Umbilical cord (tissue), 2 donors: ENCODE results near the gene STX11. TPM values are rescaled to one million over a fixed set of nuclear protein-coding genes. Genes with fewer than 3 reads are reported as not detected.
A peak's percentile ranks its signal among the peaks of the same experiment; 100 is the strongest.

Source experiments
- DNase-seq: peaks from one replicate; pipeline ENCODE4 v3.0.0-alpha.2; 2015; ENCODE audit warnings: low spot score
- total RNA-seq: library from RNA; depleted of rRNA; stranded (reverse); fragments of >200 nt; gene quantifications from one replicate; pipeline ENCODE4 v1.2.3, GENCODE V29; 2014; ENCODE audit warnings: low replicate concordance; ENCODE audit not compliant: insufficient read depth

The STX11 gene
- total RNA-seq, 1 donor from 2014 or later: 17.8 TPM

GRCh38 chr6:144141470-144141869 lies 8.8 kb upstream of the STX11 start:
- DNase-seq: no peak

GRCh38 chr6:144143106-144143505 lies 7.2 kb upstream of the STX11 start:
- no peak for DNase-seq

GRCh38 chr6:144143878-144144277 lies 6.4 kb upstream of the STX11 start:
- no peak for DNase-seq

GRCh38 chr6:144144996-144145395 lies 5.3 kb upstream of the STX11 start:
- no peak for DNase-seq

- no peak for DNase-seq
These were observed 4.8 kb upstream of the STX11 start for GRCh38 chr6:144145541-144145940.

GRCh38 chr6:144148886-144149285 lies 1.4 kb upstream of the STX11 start:
- DNase-seq: no peak

- no peak for DNase-seq
These were observed 791 bp upstream of the STX11 start for GRCh38 chr6:144149558-144149893.

GRCh38 chr6:144150710-144151657 lies 667 bp downstream of the STX11 start:
- peak; percentile 38 for DNase-seq

- no peak for DNase-seq
These were observed 2.1 kb downstream of the STX11 start for GRCh38 chr6:144152334-144152900.

GRCh38 chr6:144153260-144153659 lies 2.9 kb downstream of the STX11 start:
- DNase-seq: no peak

GRCh38 chr6:144153971-144154370 lies 3.7 kb downstream of the STX11 start:
- DNase-seq: no peak

GRCh38 chr6:144155529-144155928 lies 5.2 kb downstream of the STX11 start:
- no peak for DNase-seq

- DNase-seq: peak; percentile 56
These were observed 6.0 kb downstream of the STX11 start for GRCh38 chr6:144156338-144156737.

- DNase-seq: no peak
These were observed 6.7 kb downstream of the STX11 start for GRCh38 chr6:144156991-144157390.

- peak; percentile 96 for DNase-seq
These were observed 7.8 kb downstream of the STX11 start for GRCh38 chr6:144158133-144158532.

GRCh38 chr6:144159223-144159622 lies 8.9 kb downstream of the STX11 start:
- DNase-seq: no peak

GRCh38 chr6:144159742-144160141 lies 9.4 kb downstream of the STX11 start:
- DNase-seq: no peak

- DNase-seq: no peak
These were observed 10.2 kb downstream of the STX11 start for GRCh38 chr6:144160431-144161005.

GRCh38 chr6:144161975-144162374 lies 11.7 kb downstream of the STX11 start:
- DNase-seq: no peak

GRCh38 chr6:144162977-144163376 lies 12.7 kb downstream of the STX11 start:
- no peak for DNase-seq

GRCh38 chr6:144165784-144166183 lies 15.5 kb downstream of the STX11 start:
- DNase-seq: no peak

- DNase-seq: no peak
These were observed 19.7 kb downstream of the STX11 start for GRCh38 chr6:144170044-144170443.

GRCh38 chr6:144171406-144171805 lies 21.1 kb downstream of the STX11 start:
- DNase-seq: peak; percentile 71
